GM19240 (cell line): ENCODE results near the gene SCFD2.

Experiments used
- DNase-seq: peaks from one replicate; pipeline ENCODE4 v3.0.0; 2011; ENCODE audit warnings: low spot score; ENCODE audit not compliant: insufficient read length

The SCFD2 gene

DNA sequence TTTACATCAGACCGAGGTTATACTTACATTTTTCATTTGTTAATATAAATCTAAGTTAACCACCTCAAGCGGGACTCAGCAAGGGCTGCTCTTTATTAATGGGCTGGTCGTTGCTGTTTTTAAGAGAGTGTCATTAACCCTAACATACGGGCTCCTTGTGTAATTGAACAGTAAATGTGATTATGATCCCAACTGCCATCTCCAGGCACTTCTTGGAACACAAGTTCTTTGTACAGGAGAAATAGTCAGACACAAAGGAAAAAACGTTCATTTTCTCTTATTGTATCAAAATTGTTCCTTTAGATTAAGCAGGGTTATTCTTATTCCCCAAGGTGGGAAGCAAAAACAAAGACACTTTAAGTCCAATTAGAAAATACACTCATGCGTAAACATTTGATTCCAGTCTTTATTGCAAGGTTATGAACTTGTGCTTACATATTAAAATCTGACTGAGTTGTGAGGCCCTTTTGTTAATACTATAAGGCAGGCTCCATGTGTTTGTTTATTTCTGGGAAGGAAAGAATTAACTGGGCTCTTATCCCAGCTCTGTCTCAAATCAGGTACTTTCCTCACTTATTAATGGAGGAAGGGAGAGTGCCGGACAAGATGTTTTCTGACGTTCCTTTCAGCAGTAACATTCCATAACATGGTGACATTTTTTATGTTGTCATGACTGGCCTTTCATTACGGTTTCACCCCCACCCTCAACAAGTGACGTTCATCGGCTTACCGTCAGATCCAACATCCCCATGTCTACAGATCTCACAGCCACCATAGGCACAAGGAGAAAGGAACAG lies 407.8 kb downstream of the SCFD2 start:
- DNase-seq, result no peak

DNA sequence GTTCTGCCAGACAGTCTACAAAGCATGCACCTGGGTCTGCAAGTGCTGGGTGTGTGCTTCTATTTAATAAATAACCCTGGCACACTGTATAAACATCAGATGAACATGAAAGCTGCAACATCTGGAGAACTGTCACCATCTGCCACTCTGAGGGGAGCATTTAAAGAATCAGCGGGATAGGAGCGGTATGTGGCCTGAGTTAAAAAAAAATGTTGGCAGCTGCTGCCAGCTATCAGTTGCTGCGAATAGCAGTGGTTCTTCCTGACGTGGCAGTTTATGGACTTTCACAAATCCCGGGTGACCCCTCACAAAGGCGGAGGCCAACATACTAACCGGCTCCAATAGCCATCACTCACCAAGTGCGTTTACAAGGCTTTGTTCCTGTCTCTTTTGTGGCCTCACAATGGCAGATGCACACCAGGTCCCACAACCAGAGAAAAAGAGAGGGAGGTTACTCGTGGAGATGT lies 408.6 kb downstream of the SCFD2 start:
- DNase-seq, result no peak

GRCh38 chr4:52956691-52957090 lies 409.2 kb downstream of the SCFD2 start:
- DNase-seq, result no peak

GRCh38 chr4:52954560-52955170 lies 411.2 kb downstream of the SCFD2 start:
- DNase-seq, result no peak

DNA sequence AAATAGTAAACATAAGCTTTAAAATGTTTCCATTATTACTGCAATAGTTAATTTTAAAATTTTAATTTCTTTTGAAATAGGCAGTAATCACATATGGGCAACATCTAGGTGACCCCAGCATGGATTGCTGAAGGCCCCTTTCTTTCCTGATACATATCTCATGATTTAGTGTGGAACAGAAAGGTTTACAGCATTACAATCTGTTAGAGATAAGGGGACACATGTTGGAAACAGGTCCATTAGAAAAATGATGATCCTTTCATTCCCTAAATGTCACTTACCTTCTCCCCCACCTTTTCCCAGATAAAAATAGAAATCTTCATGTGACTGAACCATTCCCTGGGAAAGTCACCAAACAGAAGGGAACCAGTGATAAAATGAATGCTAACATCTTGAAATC lies 413.3 kb downstream of the SCFD2 start:
- DNase-seq, result no peak

DNA sequence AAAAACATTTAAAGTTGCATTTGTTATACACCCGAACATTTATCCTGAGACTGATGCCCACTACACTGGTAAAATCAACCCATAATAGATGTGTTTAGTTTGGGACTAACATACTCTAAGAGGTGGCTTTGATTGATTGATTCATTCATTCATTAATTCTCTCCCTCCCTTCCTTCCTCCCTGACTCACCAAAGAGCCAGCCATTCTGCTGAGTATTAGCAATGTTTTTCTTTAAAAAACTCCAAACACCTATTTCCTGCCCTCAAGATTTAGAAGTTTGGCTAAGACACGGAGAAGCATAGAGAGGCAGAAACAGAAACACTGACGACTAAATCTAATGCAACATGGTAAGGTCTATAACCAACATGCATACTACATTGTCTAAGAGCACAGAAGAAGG lies 414.8 kb downstream of the SCFD2 start:
- DNase-seq, result no peak

- no peak for DNase-seq
These were observed 415.6 kb downstream of the SCFD2 start for GRCh38 chr4:52950226-52950625.

DNA sequence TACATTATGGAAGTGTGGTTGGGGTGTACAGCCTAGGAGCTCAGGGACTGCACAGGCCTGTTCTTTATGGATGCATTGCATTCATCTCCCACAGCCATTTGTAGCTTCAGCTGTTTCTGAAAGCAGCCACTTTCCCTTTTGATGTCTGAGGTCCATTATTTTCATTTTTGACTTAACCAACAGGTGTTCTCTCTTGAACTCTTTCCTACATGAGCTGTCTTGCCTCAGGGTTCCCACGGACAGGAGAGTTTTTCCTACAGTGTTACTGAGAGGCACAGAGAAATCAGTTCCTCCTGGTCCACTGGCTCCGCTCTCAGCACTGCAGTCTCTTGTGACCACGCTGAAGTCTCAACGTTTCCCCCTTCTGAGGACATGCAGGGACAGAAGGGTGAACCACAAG lies 416.5 kb downstream of the SCFD2 start:
- no peak for DNase-seq

DNA sequence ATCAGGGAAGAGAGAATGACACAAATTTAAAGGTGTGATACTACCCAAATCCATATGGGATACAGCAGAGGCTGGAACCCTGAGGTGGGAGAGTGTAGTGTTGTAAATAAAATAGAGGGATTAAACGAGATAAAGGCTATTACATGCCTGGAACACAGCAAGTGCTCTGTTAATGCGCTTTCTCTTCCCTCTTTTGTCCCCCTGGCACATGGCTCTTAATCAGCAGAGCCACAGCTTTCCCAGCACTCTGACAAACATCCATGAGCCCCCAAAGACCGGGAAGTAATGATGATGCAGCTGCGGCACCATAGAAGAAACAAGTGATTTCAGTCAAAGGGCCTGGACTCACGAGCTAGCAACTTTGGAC lies 417.8 kb downstream of the SCFD2 start:
- DNase-seq, result no peak

GRCh38 chr4:52947401-52948056 lies 418.3 kb downstream of the SCFD2 start:
- no peak for DNase-seq

- no peak for DNase-seq
These were observed 419.0 kb downstream of the SCFD2 start for GRCh38 chr4:52946855-52947254.

- DNase-seq, result no peak
These were observed 419.9 kb downstream of the SCFD2 start for GRCh38 chr4:52945982-52946381.

- DNase-seq, result no peak
These were observed 420.4 kb downstream of the SCFD2 start for GRCh38 chr4:52945326-52945898.

- DNase-seq, result no peak
These were observed 422.2 kb downstream of the SCFD2 start for GRCh38 chr4:52943677-52944076.

- no peak for DNase-seq
These were observed 422.9 kb downstream of the SCFD2 start for GRCh38 chr4:52942936-52943335.

DNA sequence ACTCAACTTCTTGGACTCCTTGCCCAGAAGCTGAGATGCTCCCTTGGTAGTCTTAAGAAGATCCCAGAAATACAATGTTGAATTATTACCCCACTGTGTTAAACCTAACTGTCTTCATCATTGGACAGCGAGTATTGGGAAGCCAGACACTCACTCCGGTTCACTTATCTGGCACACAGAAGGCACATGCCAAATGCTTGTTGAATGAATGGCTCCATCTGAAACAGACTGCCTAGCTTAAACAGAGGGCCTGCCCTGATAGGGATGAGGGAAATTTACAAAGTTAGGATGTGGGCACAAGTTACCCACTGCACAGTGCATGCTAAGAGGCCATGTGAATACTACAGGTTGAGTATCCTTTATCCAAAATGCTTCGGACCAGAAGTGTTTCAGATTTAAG lies 424.4 kb downstream of the SCFD2 start:
- no peak for DNase-seq

DNA sequence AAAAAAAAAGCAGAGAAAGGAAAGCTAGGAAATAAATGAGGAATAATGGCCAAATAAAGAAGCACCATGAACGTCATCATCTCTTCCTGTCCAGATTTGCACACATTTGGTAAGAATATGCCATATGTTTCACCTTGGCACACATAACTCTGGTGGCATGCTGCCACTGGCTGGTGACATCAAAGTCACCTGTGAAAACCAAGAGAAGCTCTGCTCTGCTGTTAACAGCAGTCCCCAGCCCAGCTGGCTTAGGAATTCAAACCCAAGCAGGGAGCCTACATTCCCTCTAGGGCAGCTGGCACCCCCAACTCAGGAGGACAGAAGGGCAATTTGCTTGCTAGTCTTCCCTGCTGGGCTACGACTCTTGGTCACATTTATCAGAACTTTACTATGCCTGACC lies 426.1 kb downstream of the SCFD2 start:
- no peak for DNase-seq

- DNase-seq, result no peak
These were observed 426.5 kb downstream of the SCFD2 start for GRCh38 chr4:52939325-52939724.

- DNase-seq, result no peak
These were observed 428.0 kb downstream of the SCFD2 start for GRCh38 chr4:52937829-52938228.

DNA sequence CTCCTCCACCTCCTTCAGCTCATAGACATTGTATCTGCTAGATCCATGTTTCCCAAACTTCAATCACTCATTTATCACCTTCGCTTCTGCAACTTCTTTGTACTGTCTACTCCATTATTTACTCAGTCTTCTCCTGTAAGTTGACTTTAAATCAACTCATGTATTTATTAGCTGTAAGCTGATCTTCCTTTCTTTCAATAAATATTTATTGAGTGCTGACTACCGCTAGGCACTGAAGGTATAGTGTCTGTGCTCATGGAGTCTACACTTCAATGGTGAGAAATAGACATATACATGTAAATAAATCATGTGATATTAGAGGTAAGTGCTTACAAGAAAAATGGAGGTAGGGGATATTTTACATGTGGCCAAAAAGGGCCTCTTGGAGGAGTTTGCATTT lies 429.1 kb downstream of the SCFD2 start:
- no peak for DNase-seq

GRCh38 chr4:52935317-52935716 lies 430.5 kb downstream of the SCFD2 start:
- no peak for DNase-seq

DNA sequence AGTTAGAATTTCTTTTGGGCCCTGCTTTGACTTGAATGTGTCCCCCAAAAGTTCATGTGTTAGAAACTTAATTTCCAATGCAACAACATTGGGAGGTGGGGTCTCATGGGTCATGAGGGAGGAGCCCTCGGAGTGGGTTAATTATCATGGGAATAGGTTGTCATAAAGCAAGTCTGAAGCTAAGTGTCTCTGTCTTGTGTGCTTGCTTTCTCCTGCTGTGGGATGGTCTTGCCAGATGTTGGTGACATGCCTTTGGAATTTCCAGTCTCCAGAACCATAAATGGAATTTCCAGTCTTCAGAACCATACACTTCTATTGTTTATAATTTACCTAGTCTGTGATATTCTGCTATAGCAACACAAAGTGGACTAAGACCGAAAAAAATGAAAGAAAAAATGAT lies 432.1 kb downstream of the SCFD2 start:
- no peak for DNase-seq
